ENCODE results near the gene NELL1.

Gene NELL1

DNA sequence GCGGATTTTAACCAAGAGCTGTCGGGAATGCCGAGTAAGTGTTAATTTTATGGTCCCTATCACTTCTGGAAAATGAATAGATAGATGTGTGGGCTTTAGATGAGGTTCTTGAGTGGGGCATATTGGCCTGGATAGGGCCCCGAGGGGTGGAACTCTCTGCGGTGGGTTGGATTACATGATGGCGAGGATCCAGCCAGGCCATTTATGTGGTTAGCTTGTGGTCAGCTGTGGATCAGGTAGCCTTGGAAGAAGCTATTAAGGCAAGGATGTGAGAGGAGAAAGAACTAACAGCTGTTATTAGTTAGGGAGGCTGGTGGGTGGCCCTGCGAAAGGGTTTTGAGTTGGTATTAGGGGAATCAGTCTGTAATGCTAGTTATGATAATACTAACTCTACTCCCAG lies 268.4 kb downstream of the NELL1 start:
- Histone ChIP-seq H3K36me3 (ENCODE audit: insufficient read depth, low read length) (no peaks in the 10 kb centered on the region), H3K9me3 (ENCODE audit: insufficient read depth, low read length, severe bottlenecking) (no peaks in the 10 kb centered on the region), H3K27me3 (ENCODE audit: insufficient read depth, low read length, poor library complexity) (no peaks in the 10 kb centered on the region), H2AFZ (ENCODE audit: low read depth, low read length) (no peak overlapping the region), H3K4me3 (ENCODE audit: low read depth in 1 of 2, low read length in 2 of 2) (no peak overlapping the region), H3K4me2 (ENCODE audit: insufficient read depth, low read length) (no peak overlapping the region), H3K4me1 (ENCODE audit: insufficient read depth, low read length) (no peaks in the 10 kb centered on the region), H3K79me2 (ENCODE audit: insufficient read depth, low read length) (no peaks in the 10 kb centered on the region), H3K27ac (ENCODE audit: low read length) (no peak overlapping the region), H4K20me1 (ENCODE audit: insufficient read depth, low read length) (no peaks in the 10 kb centered on the region), H3K9ac (ENCODE audit: low read depth, low read length) (no peak overlapping the region)
- TF ChIP-seq EZH2 (IDR thresholded peaks at IDR 0.05; ENCODE audit: borderline replicate concordance, low read depth, low read length, severe bottlenecking): no peak
- TF ChIP-seq, protein P1, sequence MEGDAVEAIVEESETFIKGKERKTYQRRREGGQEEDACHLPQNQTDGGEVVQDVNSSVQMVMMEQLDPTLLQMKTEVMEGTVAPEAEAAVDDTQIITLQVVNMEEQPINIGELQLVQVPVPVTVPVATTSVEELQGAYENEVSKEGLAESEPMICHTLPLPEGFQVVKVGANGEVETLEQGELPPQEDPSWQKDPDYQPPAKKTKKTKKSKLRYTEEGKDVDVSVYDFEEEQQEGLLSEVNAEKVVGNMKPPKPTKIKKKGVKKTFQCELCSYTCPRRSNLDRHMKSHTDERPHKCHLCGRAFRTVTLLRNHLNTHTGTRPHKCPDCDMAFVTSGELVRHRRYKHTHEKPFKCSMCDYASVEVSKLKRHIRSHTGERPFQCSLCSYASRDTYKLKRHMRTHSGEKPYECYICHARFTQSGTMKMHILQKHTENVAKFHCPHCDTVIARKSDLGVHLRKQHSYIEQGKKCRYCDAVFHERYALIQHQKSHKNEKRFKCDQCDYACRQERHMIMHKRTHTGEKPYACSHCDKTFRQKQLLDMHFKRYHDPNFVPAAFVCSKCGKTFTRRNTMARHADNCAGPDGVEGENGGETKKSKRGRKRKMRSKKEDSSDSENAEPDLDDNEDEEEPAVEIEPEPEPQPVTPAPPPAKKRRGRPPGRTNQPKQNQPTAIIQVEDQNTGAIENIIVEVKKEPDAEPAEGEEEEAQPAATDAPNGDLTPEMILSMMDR (IDR thresholded peaks at IDR 0.05; ENCODE audit: borderline replicate concordance, extremely low read depth, low read length, poor library complexity, severe bottlenecking): no peak
- no peak for ATAC-seq (ENCODE audit: insufficient read depth, low read depth)
- no peak for DNase-seq

GRCh38 chr11:20949585-20949984 lies 280.2 kb downstream of the NELL1 start:
- no peaks in the 10 kb centered on the region for H3K4me1 ChIP-seq (ENCODE audit: insufficient read depth, low read length)
- no peak overlapping the region for H3K9ac ChIP-seq (ENCODE audit: low read depth, low read length)
- no peak overlapping the region for H3K27ac ChIP-seq (ENCODE audit: low read length)
- DNase-seq (no peak), ATAC-seq (ENCODE audit: insufficient read depth, low read depth) (no peak)
- peaks cover 2% of the 10 kb centered on the region for H3K27me3 ChIP-seq (ENCODE audit: insufficient read depth, low read length, poor library complexity)
- H3K36me3 ChIP-seq (ENCODE audit: insufficient read depth, low read length): no peaks in the 10 kb centered on the region
- H4K20me1 ChIP-seq (ENCODE audit: insufficient read depth, low read length): no peaks in the 10 kb centered on the region
- TF ChIP-seq EZH2 (IDR thresholded peaks at IDR 0.05; ENCODE audit: borderline replicate concordance, low read depth, low read length, severe bottlenecking): no peak
- TF ChIP-seq, protein P1 (IDR thresholded peaks at IDR 0.05; ENCODE audit: borderline replicate concordance, extremely low read depth, low read length, poor library complexity, severe bottlenecking): no peak
- no peak overlapping the region for H3K4me2 ChIP-seq (ENCODE audit: insufficient read depth, low read length)
- H3K4me3 ChIP-seq (ENCODE audit: low read depth in 1 of 2, low read length in 2 of 2): no peak overlapping the region
- no peak overlapping the region for H2AFZ ChIP-seq (ENCODE audit: low read depth, low read length)
- H3K79me2 ChIP-seq (ENCODE audit: insufficient read depth, low read length): no peaks in the 10 kb centered on the region
- no peaks in the 10 kb centered on the region for H3K9me3 ChIP-seq (ENCODE audit: insufficient read depth, low read length, severe bottlenecking)

- no peak for ATAC-seq (ENCODE audit: insufficient read depth, low read depth)
These were observed 293.2 kb downstream of the NELL1 start for GRCh38 chr11:20962581-20962980.

More at GRCh38 chr11:20962581-20962980, 293.2 kb downstream of the NELL1 start:
- Histone ChIP-seq H3K27ac (ENCODE audit: low read length) (no peak overlapping the region), H3K9me3 (ENCODE audit: insufficient read depth, low read length, severe bottlenecking) (no peaks in the 10 kb centered on the region), H3K4me1 (ENCODE audit: insufficient read depth, low read length) (no peaks in the 10 kb centered on the region), H3K36me3 (ENCODE audit: insufficient read depth, low read length) (no peaks in the 10 kb centered on the region), H3K79me2 (ENCODE audit: insufficient read depth, low read length) (no peaks in the 10 kb centered on the region), H3K27me3 (ENCODE audit: insufficient read depth, low read length, poor library complexity) (no peaks in the 10 kb centered on the region), H4K20me1 (ENCODE audit: insufficient read depth, low read length) (no peaks in the 10 kb centered on the region), H3K4me2 (ENCODE audit: insufficient read depth, low read length) (no peak overlapping the region), H3K9ac (ENCODE audit: low read depth, low read length) (no peak overlapping the region), H2AFZ (ENCODE audit: low read depth, low read length) (no peak overlapping the region), H3K4me3 (ENCODE audit: low read depth in 1 of 2, low read length in 2 of 2) (no peak overlapping the region)
- no peak for TF ChIP-seq EZH2 (IDR thresholded peaks at IDR 0.05; ENCODE audit: borderline replicate concordance, low read depth, low read length, severe bottlenecking)
- TF ChIP-seq, protein P1 (IDR thresholded peaks at IDR 0.05; ENCODE audit: borderline replicate concordance, extremely low read depth, low read length, poor library complexity, severe bottlenecking): no peak
- no peak for DNase-seq
